CD4-positive, alpha-beta T cell treated with Interleukin-15 for 1 hour (primary cell): Measurements from ENCODE around the gene TXNL1.
"Not testable (repeated sequence)": the region's sequence is repeated elsewhere in the genome, so short reads cannot be mapped to it uniquely, and the experiment has no call there.

Experiments
- DNase-seq: peaks from one replicate; pipeline ENCODE4 v3.0.0-alpha.2; 2020

The TXNL1 gene

DNA sequence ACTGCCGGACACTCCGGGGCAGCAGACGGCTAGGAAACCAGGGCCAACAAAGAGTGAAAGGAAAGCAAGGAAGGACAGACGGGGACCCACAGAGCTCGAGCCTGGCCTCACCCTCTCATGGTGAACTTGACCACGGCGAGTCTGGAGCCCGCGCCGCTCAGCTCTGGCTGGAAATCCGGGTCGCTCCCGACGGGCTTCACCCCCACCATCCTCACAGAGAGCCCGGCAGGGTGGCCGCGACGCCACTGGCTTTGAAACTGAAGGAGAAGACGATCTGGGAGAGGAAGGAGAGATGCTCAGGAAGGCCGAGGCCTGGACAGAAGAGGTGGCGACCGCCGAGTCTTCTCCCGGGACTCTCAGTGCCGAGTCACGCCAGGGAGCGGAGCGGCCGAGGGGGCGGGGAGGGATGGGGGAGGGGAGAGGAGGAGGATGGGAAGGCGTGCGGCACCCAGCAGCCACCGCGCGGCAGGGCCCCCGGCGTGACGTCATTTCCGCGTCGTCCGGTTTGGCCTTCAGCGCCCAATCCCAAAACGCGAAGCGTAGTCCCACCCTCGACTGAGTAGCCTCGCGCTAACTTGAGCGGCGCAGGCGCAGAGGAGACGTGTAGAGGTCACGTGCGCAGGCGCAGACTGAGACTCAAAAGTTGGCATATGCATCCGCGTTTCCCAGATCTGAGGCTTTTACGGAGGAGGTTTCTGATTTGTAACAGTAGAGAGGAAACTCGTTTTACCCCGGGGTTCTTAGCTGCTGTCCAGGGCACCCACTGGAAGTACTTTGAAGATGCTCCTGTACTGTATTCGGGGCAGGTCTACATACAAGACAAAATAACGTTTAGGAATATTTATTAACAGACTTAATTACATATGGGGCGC lies at the start of gene TXNL1:
Gene TXNL1 (minus strand): TSS at position 361 of the 872 bp plus-strand sequence. CDS start 152 bp downstream, at position 209.
- DNase-seq, result peak; percentile 99

DNA sequence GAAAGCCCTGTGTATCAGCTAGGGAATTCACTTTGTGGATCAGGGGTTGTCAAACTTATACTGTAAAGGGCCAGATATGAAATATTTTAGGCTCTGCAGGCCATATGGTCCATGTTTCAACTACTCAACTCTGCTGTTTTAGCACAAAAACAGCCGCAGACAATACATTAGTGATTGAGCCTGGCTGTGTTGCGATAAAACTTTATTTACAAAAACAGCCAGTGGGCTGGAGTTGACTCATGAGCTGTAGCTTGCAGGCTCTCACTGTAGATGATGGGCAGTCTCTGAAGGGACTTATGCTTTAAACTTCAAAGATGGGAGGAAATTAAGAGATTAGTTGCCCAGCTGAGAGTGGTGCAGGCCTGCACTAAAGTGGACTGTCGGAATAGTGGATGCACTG lies 45.9 kb upstream of the TXNL1 start:
- no peak for DNase-seq

DNA sequence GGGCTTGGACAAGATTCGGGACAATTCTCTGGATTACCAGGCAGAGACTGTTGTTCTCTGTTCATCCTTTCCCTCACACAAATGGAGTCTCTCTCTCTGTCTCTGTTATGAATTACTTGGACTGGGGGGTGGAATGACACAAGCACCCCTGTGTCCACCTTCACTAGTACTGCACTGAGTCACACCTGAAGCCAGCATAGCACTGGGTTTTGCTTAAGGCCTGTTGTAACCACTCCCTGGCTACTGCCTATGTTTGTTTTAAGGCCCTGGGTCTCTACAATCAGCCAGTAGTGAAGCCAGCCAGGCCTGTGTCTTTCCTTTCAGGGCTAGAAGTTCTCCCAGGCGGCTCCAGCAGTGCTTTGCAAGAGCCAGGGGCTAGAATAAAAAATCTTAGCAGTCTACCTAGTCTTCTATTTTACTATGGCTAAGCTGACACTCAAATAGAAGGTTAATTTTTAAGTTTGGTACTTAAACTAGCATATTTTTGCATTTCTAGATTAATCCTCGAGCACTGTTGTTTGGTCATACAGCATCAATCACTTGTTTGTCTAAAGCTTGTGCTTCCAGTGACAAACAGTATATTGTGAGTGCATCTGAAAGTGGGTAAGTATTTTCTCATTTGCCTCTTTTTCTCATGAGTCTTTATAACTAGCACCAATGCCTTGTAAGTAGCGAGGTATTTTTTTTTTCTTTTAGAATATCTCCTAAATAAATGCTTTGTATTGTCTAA lies 40.6 kb upstream of the TXNL1 start:
- DNase-seq, result no peak

DNA sequence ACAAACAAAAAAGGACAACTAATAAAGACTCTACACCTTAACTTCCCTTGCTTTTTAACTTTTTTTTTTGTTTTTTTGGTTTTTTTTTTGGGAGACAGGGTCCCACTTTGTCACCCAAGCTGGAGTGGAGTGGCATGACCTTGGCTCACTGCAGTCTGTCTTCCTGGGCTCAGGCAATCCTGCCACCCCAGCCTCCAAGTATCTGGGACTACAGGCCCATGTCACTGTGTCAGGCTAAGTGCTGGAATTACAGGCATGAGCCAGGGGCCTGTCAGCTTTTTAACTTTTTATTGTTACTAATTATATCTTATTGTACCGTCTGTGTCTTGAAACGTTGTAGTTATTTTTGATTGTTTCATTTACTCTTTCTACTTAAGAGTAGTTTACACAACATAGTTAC lies 38.2 kb upstream of the TXNL1 start:
- DNase-seq, result no peak

DNA sequence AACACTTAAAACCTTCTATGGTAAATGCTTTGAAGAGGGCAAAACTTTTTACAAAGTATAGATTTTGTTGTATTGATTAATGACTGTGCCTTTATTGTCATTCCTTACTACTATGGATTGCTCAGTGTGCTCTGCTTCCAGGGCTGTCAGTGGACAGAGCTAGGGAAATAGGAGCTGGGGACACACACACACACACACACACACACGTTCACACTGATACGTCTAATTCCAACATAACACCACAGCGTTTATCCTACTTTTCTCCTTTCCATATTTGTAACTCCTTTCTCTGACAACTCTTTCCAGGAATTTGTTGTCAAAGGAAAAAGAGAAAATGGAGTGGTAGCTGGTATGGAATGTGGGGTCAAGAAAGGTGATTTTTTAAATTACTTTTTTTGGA lies 34.6 kb upstream of the TXNL1 start:
- no peak for DNase-seq

DNA sequence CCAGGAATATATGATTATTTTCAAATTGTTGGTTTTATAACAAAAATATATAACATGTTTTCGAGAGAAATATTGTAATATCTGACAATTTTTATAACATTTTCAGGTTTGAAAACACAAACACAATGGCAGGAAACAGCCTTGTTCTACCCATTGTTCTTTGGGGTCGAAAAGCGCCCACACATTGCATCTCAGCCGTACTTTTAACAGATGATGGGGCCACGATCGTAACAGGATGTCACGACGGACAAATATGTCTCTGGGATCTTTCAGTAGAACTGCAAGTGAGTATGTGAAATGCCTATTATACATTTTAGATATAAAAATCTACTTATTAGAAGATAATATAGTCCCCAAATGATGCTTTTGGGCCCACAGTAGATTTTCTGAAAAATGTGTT lies 34.0 kb upstream of the TXNL1 start:
- DNase-seq, result no peak

DNA sequence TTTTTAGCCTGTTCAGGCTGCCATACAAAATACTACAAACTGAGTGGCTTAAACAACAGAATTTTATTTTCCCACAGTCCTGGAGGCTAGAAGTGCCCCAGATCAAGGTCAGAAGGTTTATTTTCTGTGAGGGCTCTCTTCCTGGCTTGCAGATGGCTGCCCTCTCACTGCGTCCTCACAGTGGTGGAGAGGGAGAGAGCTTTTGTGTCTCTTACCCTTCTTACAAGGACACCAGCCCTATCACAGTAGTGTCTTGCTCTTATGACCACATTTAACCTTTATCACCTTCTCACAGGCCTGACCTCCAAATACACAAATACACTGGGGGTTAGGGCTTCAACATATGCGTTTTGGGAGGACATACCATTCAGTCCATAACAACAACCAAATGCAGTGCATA lies 24.5 kb upstream of the TXNL1 start:
- DNase-seq, result no peak

DNA sequence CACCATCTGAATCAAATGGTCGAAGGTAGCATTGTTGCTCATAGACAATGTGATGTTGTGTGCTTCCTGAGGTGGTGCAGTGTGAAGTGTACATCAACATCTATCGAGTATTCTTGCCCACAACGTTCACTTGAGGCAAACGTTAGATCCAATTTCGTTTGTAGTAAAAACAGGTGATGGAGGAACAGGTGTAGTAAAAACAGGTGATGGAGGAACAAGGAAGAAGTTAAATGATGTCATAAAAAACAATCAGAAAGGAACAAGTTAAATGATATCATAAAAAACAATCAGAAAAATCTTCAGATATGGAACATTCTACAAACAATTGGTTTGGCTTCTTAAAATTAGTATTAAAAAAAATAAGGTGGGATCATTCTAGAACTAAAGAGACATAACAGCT lies 24.1 kb upstream of the TXNL1 start:
- DNase-seq, result no peak

DNA sequence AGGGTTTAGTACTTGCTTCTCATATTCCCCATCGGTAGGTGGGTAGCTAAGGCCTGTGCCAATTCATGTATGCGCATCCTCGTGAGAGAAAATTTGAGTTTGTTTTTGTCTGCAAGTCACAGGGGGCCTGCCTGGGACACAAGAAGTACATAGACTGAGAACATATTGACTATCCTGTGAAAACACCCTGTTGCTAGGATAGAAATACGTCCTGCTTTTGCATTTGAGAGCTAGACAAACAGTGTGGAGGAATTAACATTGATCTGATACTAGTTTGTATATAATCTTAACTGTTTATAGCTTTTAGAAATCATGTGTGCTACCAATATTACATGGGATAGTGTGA lies 23.6 kb upstream of the TXNL1 start:
- DNase-seq, result no peak

DNA sequence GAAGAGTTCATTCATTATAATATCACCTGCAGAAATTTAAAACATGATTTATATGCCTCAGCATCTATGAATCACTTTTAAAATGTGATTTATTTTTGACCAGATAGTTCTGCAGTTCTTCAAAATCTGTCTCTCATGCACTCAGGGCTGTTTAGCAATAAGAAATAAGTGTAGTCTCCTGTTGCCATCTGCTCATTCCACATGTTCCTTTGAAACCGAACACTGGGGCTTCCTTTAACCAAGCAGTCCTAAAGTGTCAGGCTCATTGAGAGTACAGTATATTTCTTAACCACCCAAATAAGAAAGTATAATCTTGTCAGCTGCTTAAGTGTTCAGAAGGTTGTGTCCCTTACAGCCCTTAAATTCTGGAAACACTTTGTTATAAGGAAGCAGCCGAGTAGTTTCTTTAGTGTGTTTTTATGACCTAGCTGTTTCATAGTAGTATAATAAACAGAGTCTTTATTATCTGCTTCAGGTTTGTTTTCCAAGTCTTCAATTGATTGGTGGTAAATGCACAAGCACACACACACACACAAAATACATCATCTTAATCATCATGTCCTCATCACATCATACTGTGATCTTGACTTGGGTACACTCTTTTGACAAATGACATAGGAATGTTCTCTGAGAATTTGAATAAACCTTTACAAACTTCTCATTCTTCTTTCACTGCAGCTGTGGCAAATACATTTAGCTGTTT lies 23.1 kb upstream of the TXNL1 start:
- DNase-seq, result no peak

DNA sequence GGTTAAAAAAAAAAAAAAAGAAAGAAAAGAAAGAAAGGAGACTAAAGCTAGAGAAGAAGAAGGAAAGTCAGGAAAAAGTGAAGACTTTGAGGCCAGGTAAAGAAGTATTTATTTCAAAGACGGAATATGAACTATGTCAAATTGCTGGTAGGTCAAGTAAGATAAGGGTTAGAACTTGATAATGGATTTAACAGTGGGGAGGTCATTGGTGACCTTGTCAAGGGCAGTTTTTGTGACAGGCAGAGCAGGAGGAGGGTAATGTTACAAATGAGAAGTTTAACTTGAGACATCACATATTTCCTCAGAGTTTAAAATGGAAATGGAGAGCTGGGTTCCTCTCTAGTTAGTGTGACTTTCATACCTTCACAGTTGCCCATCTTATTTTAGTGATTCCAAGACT lies 22.3 kb upstream of the TXNL1 start:
- DNase-seq, result no peak

DNA sequence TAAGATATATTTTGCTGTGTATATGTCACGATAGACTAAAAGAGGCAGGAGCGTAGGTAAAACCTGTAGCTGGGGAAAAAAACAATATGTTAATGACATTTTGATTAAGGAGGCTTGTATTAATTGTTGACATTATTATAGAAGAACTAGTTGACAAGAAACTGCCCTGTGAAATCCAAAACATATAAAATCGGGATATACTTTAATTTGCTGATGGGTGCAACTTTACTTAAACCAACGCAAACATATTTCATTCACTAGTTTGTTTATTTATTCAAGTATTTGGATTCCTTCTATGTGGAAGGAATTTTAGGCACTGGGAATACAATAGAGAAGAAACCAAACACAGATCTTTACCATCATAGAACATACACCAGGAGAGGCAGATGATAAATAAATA lies 20.7 kb upstream of the TXNL1 start:
- no peak for DNase-seq

DNA sequence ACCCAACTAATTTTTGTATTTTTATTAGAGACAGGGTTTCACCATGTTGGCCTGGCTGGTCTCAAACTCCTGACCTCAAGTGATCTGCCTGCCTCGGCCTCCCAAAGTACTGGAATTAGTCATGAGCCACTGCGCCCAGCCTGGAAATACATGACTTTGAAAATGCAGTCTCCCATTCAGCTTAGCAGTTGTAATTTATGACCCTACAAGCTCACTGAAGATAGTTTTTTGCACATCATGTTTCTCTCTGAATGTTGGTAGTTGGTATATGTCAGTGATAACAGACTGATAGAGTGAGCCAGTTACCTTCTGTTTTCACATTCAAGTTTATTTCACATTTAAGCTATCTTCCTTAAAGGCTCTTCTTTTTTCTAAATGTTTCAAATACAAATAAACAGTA lies 19.9 kb upstream of the TXNL1 start:
- no peak for DNase-seq

DNA sequence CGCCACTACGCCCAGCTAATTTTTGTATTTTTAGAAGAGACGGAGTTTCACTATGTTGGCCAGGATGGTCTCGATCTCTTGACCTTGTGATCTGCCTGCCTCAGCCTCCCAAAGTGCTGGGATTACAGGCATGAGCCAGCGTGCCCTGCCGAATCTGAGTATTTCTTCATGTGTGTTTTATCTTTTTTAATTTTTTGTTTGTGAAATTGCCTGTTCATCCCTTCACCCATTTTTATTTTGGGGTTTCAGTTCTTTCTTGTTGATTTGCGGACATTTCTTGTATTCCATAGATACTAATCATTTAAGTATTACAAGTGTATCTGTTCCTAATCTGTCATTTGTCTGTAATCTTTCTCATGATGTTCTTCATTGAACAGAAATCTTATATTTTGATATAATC lies 15.9 kb upstream of the TXNL1 start:
- not testable (repeated sequence) for DNase-seq

DNA sequence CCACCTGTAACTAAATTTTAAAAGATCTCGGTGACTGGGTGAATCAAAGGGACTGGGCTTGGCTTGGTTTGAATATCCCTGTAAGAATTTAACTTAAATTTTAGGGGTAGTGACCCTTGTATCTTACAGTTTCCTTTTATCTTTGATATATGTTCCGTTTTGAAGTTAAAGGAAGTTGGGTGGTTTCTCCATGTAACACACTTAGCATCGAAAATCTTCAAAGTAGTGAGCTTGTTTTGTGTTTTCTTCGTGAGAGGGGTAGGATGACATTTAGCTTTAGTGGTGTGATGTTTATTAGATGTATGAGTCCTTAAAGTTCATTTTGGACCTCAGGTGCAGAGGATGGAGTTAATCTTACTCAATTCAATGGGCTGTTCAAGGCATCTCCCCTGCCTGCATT lies 14.4 kb upstream of the TXNL1 start:
- DNase-seq, result no peak

DNA sequence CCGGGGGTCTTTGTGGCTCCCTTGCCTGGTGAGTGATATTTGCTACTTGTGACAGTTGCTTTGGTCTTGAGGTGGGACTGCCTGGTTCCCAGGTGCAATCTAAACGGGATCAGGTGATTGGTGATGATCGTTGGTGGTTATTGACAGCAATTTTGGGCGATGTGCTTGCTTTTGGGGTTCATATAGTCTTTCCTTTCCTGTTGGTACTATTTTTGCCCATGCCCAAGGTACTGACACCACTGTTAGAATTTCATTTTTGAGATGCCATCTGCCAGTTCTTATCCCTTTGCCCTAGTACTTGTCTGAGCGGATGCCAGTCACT lies 13.3 kb upstream of the TXNL1 start:
- no peak for DNase-seq

DNA sequence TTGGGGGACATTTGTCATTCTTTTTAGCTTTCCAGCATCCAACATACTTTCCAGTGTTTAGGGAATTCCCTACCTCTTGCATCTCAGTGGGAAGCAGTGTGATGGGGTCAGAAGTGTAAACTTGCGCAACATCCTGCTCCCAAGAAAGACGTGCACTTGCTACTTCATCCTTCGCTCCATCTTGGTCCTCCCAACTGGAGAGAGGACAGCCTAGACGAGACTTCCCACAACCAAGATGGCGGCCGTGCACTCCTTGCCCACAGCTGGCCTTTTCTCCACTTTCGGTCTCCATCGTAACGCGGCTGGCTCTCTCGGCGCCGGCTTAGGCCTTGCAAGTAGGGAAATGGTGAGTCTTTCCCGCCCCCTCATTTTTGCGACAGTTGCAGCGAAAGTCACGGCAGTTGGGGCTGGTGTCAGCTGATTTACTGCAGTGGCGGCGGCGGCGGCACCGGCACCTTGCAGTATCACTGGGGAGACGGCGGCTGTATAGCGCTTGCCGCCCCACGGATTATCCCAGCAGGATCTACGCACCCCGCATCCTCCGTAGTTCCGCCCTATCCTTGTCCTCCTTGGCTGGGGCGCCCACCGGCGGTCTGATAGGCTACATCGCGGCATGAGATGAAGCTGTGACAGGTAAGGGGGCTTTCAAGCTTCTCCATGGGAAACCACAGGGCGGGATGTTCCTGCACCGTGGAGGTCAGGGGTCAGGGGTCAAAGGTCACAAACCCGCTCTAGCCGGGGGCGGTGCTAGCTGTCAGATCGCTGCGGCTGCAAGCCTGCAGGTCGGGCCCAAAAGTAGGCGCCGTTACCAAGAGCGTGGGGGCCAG lies 12.8 kb upstream of the TXNL1 start, which contains the start of gene WDR7:
Gene WDR7 (plus strand): TSS at position 416 of the 827 bp plus-strand sequence. CDS start 21,157 bp downstream, outside the sequence.
- DNase-seq, result peak; percentile 97

DNA sequence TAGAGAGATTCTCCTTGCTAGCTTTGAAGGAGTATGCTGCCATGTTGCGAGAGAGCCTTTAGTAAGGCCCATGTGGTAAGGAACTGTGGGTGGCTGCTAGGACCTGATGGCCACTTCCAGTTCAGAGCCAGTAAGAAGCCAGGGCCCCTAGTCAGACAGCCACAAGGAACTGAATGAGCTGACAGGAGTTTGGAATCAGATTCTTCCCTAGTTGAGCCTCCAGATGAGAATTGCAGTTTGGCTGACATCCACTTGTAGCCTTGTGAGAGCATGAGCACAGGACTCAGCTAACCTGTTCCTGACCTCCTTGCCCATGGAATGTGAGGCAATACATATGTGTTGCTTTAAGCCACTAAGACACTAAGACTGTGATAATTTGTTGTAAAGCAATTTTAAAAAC lies 11.6 kb upstream of the TXNL1 start:
- DNase-seq, result no peak

DNA sequence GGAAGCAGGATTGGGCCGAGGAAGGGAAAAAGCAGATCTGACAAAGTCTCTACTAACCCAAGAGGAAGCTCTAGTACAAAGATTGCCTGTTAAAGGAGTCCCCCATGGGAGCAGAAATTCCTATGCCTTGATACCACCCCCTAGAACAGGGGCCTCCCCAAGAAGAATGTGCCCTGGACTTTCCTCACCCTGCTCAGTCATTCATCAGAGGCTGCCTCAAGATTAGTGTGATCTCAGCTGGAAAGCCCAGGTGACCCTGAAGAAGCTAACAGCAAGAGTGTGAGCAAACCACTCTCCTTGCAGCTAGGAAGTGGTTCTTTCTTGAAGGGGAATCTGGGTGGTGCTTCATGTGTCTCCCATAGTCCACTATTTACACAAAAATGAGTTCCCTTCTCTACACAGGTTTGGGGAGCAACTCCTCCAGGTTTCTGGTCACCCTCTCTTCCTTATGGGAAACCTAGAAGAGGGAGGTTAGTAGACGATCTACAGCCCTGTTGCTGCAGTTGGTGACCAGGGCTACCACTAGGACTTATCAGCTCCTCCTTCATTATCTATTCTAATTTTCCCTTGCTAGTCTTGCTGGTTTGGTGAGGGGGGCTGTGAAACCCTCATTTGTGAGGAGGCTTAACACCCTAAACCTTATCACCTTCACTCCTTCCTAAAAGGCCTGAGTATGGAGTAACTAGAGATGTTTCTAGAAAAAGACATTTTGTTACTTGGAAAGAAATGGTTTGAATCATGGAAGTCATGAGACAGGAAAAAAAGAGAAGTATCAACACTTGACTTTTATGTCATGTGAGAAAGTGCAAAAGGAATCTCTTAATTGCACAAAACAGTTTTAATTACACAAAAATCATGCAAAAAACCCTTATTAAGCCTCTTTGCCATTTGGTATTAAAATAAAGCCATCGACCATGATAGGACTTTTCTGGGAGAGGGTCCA lies 9.8 kb upstream of the TXNL1 start:
- no peak for DNase-seq

DNA sequence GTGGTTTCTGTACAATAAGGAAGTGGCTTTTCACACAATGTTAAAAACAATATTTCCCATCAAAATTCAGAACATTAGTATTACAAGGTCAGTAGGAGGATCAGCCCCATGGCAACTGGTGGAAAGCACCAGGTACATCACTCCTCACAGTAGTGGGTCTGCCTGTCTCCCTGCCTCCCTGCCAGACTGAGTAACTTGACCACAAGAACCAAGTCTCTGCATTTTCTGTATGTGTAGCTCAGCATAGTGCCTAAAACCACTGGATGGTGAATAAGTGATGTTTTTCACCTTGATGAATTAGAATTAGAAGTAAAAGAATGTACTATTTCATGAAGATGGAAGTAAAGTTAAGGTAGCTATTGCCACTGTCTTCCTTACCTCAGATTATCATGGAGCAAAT lies 8.7 kb upstream of the TXNL1 start:
- no peak for DNase-seq

DNA sequence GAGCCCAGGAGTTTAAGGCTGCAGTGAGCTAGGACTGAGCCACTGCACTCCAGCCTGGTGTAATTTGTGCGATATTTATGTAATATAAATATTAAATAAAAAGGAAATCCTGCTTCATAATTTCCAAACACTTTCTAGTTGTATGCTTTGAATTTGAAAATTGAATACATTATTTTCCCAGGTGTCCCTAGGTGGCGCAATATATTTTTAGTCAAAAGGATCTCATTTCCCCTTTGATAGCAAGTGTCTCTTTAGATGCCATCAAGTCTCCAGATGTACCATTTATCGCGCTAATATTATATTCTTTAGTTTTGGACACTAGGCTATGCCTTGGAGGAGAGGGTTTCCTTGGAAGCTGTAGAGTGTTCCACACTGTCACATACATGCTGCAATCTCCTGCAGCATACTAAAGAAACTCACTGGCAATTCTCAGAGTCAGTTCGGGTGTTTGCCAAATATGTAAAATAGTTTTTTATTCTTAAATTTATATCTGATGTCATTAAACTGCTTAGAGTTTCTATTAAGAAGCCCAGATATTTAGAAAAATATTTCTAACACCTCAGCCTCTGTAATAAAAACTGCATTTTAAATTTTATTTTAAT lies 7.1 kb upstream of the TXNL1 start:
- DNase-seq, result no peak
